ENCODE data around the gene NR3C2.

Gene NR3C2

DNA sequence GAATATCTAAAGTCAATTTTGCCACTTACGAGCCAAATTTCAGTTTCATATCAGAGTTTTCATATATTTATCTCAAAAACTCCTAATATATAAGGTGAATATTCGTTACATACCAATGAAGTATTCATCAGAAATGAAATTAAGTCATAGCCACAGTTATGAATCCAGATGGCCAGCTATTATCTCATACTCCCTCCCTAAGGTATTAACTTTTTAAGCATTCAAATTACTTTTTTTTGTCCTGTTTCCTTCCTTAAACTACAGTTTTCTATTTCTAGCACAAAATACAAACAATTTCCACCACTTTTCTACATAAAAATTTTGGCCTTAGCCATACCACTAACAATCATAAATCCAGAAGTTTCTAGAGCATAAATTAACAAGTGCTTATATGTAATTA lies 13.0 kb downstream of the NR3C2 start:
- no peak overlapping the region for H3K4me3 ChIP-seq (ENCODE audit: control insufficient read depth, low read depth, low read length)
- TF ChIP-seq, protein P1, sequence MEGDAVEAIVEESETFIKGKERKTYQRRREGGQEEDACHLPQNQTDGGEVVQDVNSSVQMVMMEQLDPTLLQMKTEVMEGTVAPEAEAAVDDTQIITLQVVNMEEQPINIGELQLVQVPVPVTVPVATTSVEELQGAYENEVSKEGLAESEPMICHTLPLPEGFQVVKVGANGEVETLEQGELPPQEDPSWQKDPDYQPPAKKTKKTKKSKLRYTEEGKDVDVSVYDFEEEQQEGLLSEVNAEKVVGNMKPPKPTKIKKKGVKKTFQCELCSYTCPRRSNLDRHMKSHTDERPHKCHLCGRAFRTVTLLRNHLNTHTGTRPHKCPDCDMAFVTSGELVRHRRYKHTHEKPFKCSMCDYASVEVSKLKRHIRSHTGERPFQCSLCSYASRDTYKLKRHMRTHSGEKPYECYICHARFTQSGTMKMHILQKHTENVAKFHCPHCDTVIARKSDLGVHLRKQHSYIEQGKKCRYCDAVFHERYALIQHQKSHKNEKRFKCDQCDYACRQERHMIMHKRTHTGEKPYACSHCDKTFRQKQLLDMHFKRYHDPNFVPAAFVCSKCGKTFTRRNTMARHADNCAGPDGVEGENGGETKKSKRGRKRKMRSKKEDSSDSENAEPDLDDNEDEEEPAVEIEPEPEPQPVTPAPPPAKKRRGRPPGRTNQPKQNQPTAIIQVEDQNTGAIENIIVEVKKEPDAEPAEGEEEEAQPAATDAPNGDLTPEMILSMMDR (IDR thresholded peaks at IDR 0.05; ENCODE audit: control insufficient read depth, insufficient read depth, low read depth, low read length, missing control alignments), result no peak
- no peak for DNase-seq (ENCODE audit: low read depth)

DNA sequence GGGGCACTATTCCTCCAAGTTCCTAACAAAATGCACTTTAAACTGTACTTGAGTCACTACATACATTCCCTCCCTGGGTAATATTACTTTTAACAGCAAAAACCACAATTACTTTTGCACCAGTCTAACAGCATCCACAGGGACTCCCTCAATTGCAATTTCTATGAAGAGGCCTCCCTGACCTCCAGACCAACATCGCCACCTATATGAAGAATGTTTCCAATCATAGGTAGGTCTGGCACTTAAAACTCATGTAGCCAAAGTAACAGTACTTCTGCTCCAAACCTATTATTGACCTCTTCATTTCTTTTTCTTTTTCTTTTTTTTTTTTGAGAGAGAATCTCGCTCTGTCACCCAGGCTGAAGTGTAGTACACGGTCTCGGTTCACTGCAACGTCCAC lies 15.6 kb downstream of the NR3C2 start:
- H3K4me3 ChIP-seq (ENCODE audit: control insufficient read depth, low read depth, low read length), result no peak overlapping the region
- no peak for DNase-seq (ENCODE audit: low read depth)
- TF ChIP-seq, protein P1 (IDR thresholded peaks at IDR 0.05; ENCODE audit: control insufficient read depth, insufficient read depth, low read depth, low read length, missing control alignments), result no peak

DNA sequence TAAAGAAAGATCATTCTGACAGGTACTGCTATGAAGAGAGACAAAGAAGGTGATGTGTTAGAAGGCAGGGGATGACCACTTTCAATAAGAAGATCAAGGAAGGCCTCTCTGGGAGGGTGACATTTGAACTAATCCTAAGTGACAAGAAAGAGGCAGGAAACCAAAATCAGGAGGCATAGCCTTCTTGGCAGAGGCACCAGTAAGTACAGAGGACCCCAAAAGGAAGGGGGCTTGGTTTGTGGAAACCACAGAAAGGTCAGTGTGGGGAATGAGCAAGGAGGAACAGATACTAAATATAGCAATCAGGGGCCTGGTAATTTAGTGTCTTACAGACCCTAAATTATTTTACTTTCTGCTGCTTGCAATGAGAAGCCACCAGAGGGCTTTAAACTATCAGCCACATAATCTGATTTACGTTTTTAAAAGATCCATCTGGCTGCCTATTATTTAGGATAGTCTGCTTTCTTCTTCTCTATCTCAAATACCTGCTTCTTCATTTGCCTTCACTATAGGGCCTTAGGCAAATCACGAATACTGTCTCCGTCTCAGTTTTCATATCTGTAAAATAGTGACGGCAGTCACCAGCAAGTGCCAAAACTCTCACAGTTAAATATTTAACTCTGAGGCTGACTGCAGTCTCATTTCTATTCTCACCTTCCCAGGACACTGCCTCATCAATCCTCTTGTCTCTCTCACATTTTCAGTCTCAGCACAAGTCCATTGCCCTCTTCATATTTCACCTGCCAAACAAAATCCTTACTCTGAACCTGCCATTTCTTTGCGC lies 16.7 kb downstream of the NR3C2 start:
- H3K4me3 ChIP-seq (ENCODE audit: control insufficient read depth, low read depth, low read length), result no peak overlapping the region
- DNase-seq (ENCODE audit: low read depth), result no peak
- TF ChIP-seq, protein P1 (IDR thresholded peaks at IDR 0.05; ENCODE audit: control insufficient read depth, insufficient read depth, low read depth, low read length, missing control alignments), result no peak

DNA sequence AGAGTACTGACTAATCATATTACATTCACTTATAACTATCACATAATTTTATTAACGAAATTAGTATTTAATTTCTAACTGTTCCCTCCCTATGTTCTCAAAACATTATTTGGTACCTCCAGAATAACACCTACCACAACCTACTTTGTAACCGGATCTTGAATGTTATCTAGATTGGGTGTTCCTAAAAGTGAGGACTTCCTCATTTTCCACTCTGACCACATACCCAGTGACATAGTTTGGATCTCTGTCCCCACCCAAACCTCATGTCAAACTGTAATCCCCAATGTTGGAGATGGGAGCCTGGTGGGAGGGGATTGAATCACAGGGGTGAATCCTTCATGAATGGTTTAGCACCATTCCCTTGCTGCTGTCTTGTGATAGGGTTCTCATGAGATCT lies 21.8 kb downstream of the NR3C2 start:
- H3K4me3 ChIP-seq (ENCODE audit: control insufficient read depth, low read depth, low read length), result no peak overlapping the region
- DNase-seq (ENCODE audit: low read depth), result no peak
- TF ChIP-seq, protein P1 (IDR thresholded peaks at IDR 0.05; ENCODE audit: control insufficient read depth, insufficient read depth, low read depth, low read length, missing control alignments), result no peak

DNA sequence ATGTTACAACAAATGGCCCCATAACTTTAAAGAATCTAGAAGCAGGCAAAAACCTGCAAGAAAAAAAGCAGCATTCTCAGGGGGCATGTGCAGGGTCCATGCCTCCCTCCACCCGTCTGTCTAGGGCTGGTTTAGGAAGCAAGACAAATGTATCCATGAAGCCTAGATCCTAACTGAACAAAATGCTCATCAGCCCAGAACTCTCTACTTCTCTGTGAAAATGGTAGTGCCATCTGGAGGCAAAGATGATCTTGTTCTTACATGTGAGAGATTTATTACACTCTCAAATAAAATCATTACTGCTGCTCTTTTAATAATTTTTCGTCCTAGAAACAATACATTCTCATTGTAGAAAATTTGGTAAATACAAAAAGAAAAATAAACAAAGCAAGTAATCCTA lies 26.7 kb downstream of the NR3C2 start:
- TF ChIP-seq, protein P1 (IDR thresholded peaks at IDR 0.05; ENCODE audit: control insufficient read depth, insufficient read depth, low read depth, low read length, missing control alignments), result no peak
- no peak for DNase-seq (ENCODE audit: low read depth)
- H3K4me3 ChIP-seq (ENCODE audit: control insufficient read depth, low read depth, low read length), result no peak overlapping the region

DNA sequence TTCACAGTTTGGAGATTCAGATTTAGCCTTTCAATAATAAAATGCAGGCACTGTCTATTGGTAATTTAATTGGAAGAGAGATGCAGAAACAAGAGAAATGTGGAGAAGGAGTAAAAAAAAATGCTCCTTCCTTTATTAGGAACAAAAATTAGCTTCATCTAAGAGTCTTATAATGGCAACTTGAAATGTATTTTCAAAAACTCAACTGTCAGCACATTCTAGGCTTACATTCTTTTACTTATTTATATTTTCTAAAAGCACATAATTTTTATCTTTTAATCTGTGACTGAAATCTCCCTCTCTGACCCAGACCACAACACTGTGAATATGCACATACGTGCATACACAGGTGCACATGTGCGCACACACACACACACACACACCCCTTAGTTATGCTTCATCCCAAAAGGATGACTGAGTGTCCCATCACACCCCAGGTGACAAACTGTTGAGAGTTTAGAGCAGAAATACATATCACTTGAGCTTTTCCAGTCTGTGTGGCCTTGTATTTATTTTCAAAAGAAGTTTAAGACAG lies 29.7 kb downstream of the NR3C2 start:
- TF ChIP-seq, protein P1 (IDR thresholded peaks at IDR 0.05; ENCODE audit: control insufficient read depth, insufficient read depth, low read depth, low read length, missing control alignments), result no peak
- no peak overlapping the region for H3K4me3 ChIP-seq (ENCODE audit: control insufficient read depth, low read depth, low read length)
- DNase-seq (ENCODE audit: low read depth), result no peak
